H9 (cell line): ENCODE measurements around the gene ETNK2. TPM values are rescaled to one million over a fixed set of nuclear protein-coding genes. Genes with fewer than 3 reads are reported as not detected.
A peak's percentile ranks its signal among the peaks of the same experiment; 100 is the strongest.

Experiments used
- DNase-seq: peaks from one replicate; pipeline ENCODE4 v3.0.0-alpha.2; 2017
- H2AFZ ChIP-seq: one replicate; pipeline ENCODE4 v1.6.1; 2013; ENCODE audit warnings: mild to moderate bottlenecking, low read length, control low read depth, moderate library complexity
- H2AK5ac ChIP-seq: 2 replicates; pipeline ENCODE4 v1.6.1; 2013; ENCODE audit warnings: low read length, control low read depth, mixed read lengths; ENCODE audit not compliant: insufficient read length
- H2BK120ac ChIP-seq: one replicate; pipeline ENCODE4 v1.6.1; 2013; ENCODE audit warnings: low read depth, mild to moderate bottlenecking, low read length, control low read depth, inconsistent platforms; ENCODE audit not compliant: poor library complexity, severe bottlenecking
- H2BK12ac ChIP-seq: 2 replicates; pipeline ENCODE4 v1.6.1; 2013; ENCODE audit warnings: low read length, control low read depth, mixed read lengths, low read depth; ENCODE audit not compliant: insufficient read length
- H2BK15ac ChIP-seq: 2 replicates; pipeline ENCODE4 v1.6.1; 2013; ENCODE audit warnings: low read depth, low read length, control low read depth
- H2BK20ac ChIP-seq: one replicate; pipeline ENCODE4 v1.6.1; 2013; ENCODE audit warnings: low read depth, mild to moderate bottlenecking, low read length, control low read depth, inconsistent platforms; ENCODE audit not compliant: poor library complexity, severe bottlenecking
- H2BK5ac ChIP-seq: 2 replicates; pipeline ENCODE4 v1.6.1; 2013; ENCODE audit warnings: low read length, control low read depth, mixed read lengths; ENCODE audit not compliant: insufficient read length
- H3K14ac ChIP-seq: 2 replicates; pipeline ENCODE4 v1.6.1; 2013; ENCODE audit warnings: low read length, control low read depth; ENCODE audit not compliant: insufficient read depth
- H3K18ac ChIP-seq: 2 replicates; pipeline ENCODE4 v1.6.1; 2013; ENCODE audit warnings: low read depth, mild to moderate bottlenecking, mixed read lengths, low read length, control low read depth; ENCODE audit not compliant: insufficient read length
- H3K23ac ChIP-seq: 2 replicates; pipeline ENCODE4 v1.6.1; 2013; ENCODE audit warnings: low read length, control low read depth, mixed read lengths, low read depth; ENCODE audit not compliant: insufficient read length
- H3K23me2 ChIP-seq: 2 replicates; pipeline ENCODE4 v1.6.1; 2013; ENCODE audit warnings: low read depth, mild to moderate bottlenecking, mixed read lengths, low read length, control low read depth; ENCODE audit not compliant: insufficient read length, poor library complexity, severe bottlenecking
- H3K27ac ChIP-seq: 2 replicates; pipeline ENCODE4 v1.5.1; 2013; ENCODE audit warnings: low read length, control low read depth, mixed read lengths, low read depth; ENCODE audit not compliant: insufficient read length
- H3K27me3 ChIP-seq: 2 replicates; pipeline ENCODE4 v1.6.1; 2013; ENCODE audit warnings: low read length, control low read depth, inconsistent platforms; ENCODE audit not compliant: insufficient read depth
- H3K4ac ChIP-seq: 2 replicates; pipeline ENCODE4 v1.6.1; 2013; ENCODE audit warnings: low read depth, mild to moderate bottlenecking, control low read depth, inconsistent platforms, low read length, moderate library complexity
- H3K4me1 ChIP-seq: 2 replicates; pipeline ENCODE4 v1.6.1; 2013; ENCODE audit warnings: low read length, control low read depth, inconsistent platforms; ENCODE audit not compliant: insufficient read depth
- H3K4me2 ChIP-seq: 2 replicates; pipeline ENCODE4 v1.6.1; 2013; ENCODE audit warnings: low read length, control low read depth, mixed read lengths; ENCODE audit not compliant: insufficient read length, insufficient read depth
- H3K56ac ChIP-seq: 2 replicates; pipeline ENCODE4 v1.6.1; 2013; ENCODE audit warnings: low read depth, mild to moderate bottlenecking, mixed read lengths, low read length, control low read depth; ENCODE audit not compliant: insufficient read length
- H3K79me1 ChIP-seq: 2 replicates; pipeline ENCODE4 v1.6.1; 2013; ENCODE audit warnings: low read depth, mild to moderate bottlenecking, moderate library complexity, low read length, control low read depth, inconsistent platforms; ENCODE audit not compliant: insufficient read depth, poor library complexity, severe bottlenecking
- H3K79me2 ChIP-seq: 2 replicates; pipeline ENCODE4 v1.6.1; 2013; ENCODE audit warnings: low read length, control low read depth, inconsistent platforms; ENCODE audit not compliant: insufficient read depth
- H3K9ac ChIP-seq: 2 replicates; pipeline ENCODE4 v1.6.1; 2013; ENCODE audit warnings: low read length, control low read depth, mixed read lengths; ENCODE audit not compliant: insufficient read length; ENCODE audit errors: extremely low read depth
- H3K9me3 ChIP-seq: one replicate; pipeline ENCODE4 v1.6.1; 2013; ENCODE audit warnings: low read depth, low read length, inconsistent platforms; ENCODE audit not compliant: control insufficient read depth
- H3T11ph ChIP-seq: one replicate; pipeline ENCODE4 v1.6.1; 2013; ENCODE audit warnings: mild to moderate bottlenecking, low read length, control low read depth, inconsistent platforms
- H4K20me1 ChIP-seq: one replicate; pipeline ENCODE4 v1.6.1; 2013; ENCODE audit not compliant: control insufficient read depth, insufficient read length, insufficient read depth
- H4K5ac ChIP-seq: 2 replicates; pipeline ENCODE4 v1.6.1; 2013; ENCODE audit warnings: low read depth, mild to moderate bottlenecking, mixed read lengths, low read length, control low read depth; ENCODE audit not compliant: insufficient read length
- H4K8ac ChIP-seq: replicated peaks from 2 replicates; pipeline ENCODE4 v1.6.1; 2013; ENCODE audit warnings: low read length, control low read depth, mixed read lengths, low read depth; ENCODE audit not compliant: insufficient read length
- H4K91ac ChIP-seq: 2 replicates; pipeline ENCODE4 v1.6.1; 2013; ENCODE audit warnings: low read depth, mild to moderate bottlenecking, moderate library complexity, mixed read lengths, low read length, control low read depth; ENCODE audit not compliant: insufficient read length
- H3K27ac Mint-ChIP-seq, 3 experiments: 2 replicates in 2 of 3; 3 replicates in 1 of 3; pipeline ENCODE4 v1.8.0; 2020 to 2021; ENCODE audit warnings: mixed read lengths in 3 of 3, mild to moderate bottlenecking in 1 of 3, moderate library complexity in 1 of 3
- H3K27me3 Mint-ChIP-seq: 2 replicates; pipeline ENCODE4 v1.8.0; 2021; ENCODE audit warnings: low read depth, mild to moderate bottlenecking, moderate library complexity, mixed read lengths
- H3K36me3 Mint-ChIP-seq, 3 experiments: 2 replicates in 2 of 3; 3 replicates in 1 of 3; pipeline ENCODE4 v1.8.0; 2020 to 2021; ENCODE audit warnings: low read depth in 3 of 3, mixed read lengths in 3 of 3; ENCODE audit not compliant: insufficient read depth in 1 of 3
- H3K4me1 Mint-ChIP-seq, 2 experiments: 2 replicates each; pipeline ENCODE4 v1.8.0; 2020; ENCODE audit warnings: mixed read lengths in 2 of 2
- H3K4me3 Mint-ChIP-seq, 2 experiments: 2 replicates in 1 of 2; 3 replicates in 1 of 2; pipeline ENCODE4 v1.8.0; 2020 to 2021; ENCODE audit warnings: mild to moderate bottlenecking in 2 of 2, mixed read lengths in 2 of 2, moderate library complexity in 1 of 2
- H3K9me3 Mint-ChIP-seq, 2 experiments: 2 replicates in 1 of 2; 3 replicates in 1 of 2; pipeline ENCODE4 v1.8.0; 2020; ENCODE audit warnings: mild to moderate bottlenecking in 2 of 2, mixed read lengths in 2 of 2, moderate library complexity in 1 of 2
- WGBS: extraction: QIAGEN DNeasy Blood & Tissue Kit; methylation state at CpG from one replicate; pipeline ENCODE4 v1.1.7; 2013; ENCODE audit warnings: missing lambda C conversion rate, low lambda C conversion rate, mixed read lengths; ENCODE audit not compliant: insufficient read length; ENCODE audit errors: extremely low coverage; 5-methylcytosine and 5-hydroxymethylcytosine counted together
- total RNA-seq: library from RNA; stranded (reverse); gene quantifications from 2 replicates; pipeline ENCODE4 v1.2.1, GENCODE V29; 2021
- TF ChIP-seq, protein P1 (sequence below): fragments of 200-600 bp; sonication (generic); conservative IDR thresholded peaks from 3 replicates; pipeline ENCODE4 v1.8.0; 2021; ENCODE audit warnings: antibody characterized with exemption, mild to moderate bottlenecking

Gene ETNK2
- total RNA-seq, 1 experiment from 2014 or later, result 17.6 TPM

DNA sequence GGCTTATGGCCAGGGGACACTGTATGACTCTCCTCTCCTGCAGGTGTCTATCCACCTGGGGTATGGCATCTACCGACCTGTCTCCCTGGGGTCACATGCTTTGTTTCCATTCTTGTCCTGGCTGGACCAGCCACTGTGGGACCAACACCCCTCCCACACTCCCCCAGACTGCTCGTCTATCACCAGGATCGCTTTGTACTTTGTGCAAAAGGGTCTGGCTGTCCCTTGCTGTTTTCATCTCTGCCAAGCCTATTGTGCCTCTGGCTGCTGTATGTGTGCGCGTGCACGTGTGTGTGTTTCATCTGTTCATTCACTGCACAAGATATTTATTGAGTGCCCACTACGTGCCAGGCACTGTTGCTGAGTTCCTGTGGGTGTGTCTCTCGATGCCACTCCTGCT lies 25.5 kb downstream of the ETNK2 start:
- no peak overlapping the region for H4K8ac ChIP-seq
- H3K18ac ChIP-seq, result no peak overlapping the region
- H3K79me1 ChIP-seq, result no peaks in the 10 kb centered on the region
- H3K4me1 ChIP-seq, result no peaks in the 10 kb centered on the region; the same call in 1 of the 2 replicates
- peaks cover 4% of the 10 kb centered on the region for H3K23me2 ChIP-seq
- no peak overlapping the region for H3K4ac ChIP-seq
- peak overlapping the region in 2 of 3 experiments; percentile 21 to 39; a peak in 3 of 7 replicates for H3K27ac Mint-ChIP-seq
- H3K14ac ChIP-seq, result no peak overlapping the region
- H2BK12ac ChIP-seq, result no peak overlapping the region
- H3K9ac ChIP-seq, result no peak overlapping the region
- no peak overlapping the region for H3K56ac ChIP-seq
- no peaks in the 10 kb centered on the region; a peak in 1 of 5 replicates for H3K9me3 Mint-ChIP-seq
- no CpG with 5 or more reads among the region's 8 CpGs for WGBS
- no peak overlapping the region for H2BK5ac ChIP-seq
- no peak overlapping the region for H2BK20ac ChIP-seq
- H4K5ac ChIP-seq, result no peak overlapping the region
- no peaks in the 10 kb centered on the region for H3K27me3 ChIP-seq
- no peak overlapping the region for H3K23ac ChIP-seq
- no peak overlapping the region for H3K4me2 ChIP-seq
- H3K36me3 Mint-ChIP-seq, result peaks cover 30 to 68% (median 52%) of the 10 kb centered on the region in 3 experiments; a peak in 6 of 7 replicates
- TF ChIP-seq, protein P1, sequence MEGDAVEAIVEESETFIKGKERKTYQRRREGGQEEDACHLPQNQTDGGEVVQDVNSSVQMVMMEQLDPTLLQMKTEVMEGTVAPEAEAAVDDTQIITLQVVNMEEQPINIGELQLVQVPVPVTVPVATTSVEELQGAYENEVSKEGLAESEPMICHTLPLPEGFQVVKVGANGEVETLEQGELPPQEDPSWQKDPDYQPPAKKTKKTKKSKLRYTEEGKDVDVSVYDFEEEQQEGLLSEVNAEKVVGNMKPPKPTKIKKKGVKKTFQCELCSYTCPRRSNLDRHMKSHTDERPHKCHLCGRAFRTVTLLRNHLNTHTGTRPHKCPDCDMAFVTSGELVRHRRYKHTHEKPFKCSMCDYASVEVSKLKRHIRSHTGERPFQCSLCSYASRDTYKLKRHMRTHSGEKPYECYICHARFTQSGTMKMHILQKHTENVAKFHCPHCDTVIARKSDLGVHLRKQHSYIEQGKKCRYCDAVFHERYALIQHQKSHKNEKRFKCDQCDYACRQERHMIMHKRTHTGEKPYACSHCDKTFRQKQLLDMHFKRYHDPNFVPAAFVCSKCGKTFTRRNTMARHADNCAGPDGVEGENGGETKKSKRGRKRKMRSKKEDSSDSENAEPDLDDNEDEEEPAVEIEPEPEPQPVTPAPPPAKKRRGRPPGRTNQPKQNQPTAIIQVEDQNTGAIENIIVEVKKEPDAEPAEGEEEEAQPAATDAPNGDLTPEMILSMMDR, result no peak
- H3K79me2 ChIP-seq, result no peaks in the 10 kb centered on the region
- no peak overlapping the region for H2BK15ac ChIP-seq
- H3T11ph ChIP-seq, result no peak overlapping the region
- DNase-seq, result no peak
- no peaks in the 10 kb centered on the region; the same call in 1 of the 2 replicates for H3K27me3 Mint-ChIP-seq
- H4K20me1 ChIP-seq, result no peaks in the 10 kb centered on the region
- no peak overlapping the region for H3K4me3 Mint-ChIP-seq
- H2AFZ ChIP-seq, result no peak overlapping the region
- no peak overlapping the region for H3K27ac ChIP-seq
- H3K9me3 ChIP-seq, result no peaks in the 10 kb centered on the region
- H2BK120ac ChIP-seq, result no peak overlapping the region
- no peak overlapping the region for H4K91ac ChIP-seq
- no peak overlapping the region for H2AK5ac ChIP-seq
- H3K4me1 Mint-ChIP-seq, result peaks cover 41 to 43% of the 10 kb centered on the region in 2 experiments
